Stimulated activated CD4-positive, alpha-beta T cell treated with anti-CD3 and anti-CD28 coated beads, Interleukin-2, amount 100 ng/mL, for 48 hours (primary cell): Measurements from ENCODE around the gene C10orf62.
"Not testable (repeated sequence)": the region's sequence is repeated elsewhere in the genome, so short reads cannot be mapped to it uniquely, and the experiment has no call there.

Source experiments
- DNase-seq, 2 donors: peaks; one replicate each; pipeline ENCODE4 v3.0.0-alpha.2; 2020

Gene C10orf62

GRCh38 chr10:97632949-97633884 is 43.7 kb downstream of the C10orf62 start, which contains the start of gene MORN4:
MORN4 (minus strand) TSS chr10:97633500; CDS start chr10:97619653, 13,847 bp downstream.
- peak; percentile 86 to 87 for DNase-seq

- peak in 1 of 2 donors; percentile 9 for DNase-seq
Measured at GRCh38 chr10:97633921-97634320, 44.4 kb downstream of the C10orf62 start.

GRCh38 chr10:97635577-97635976 is 46.1 kb downstream of the C10orf62 start:
- no peak for DNase-seq

- DNase-seq = not testable (repeated sequence)
Measured at GRCh38 chr10:97639090-97639489, 49.6 kb downstream of the C10orf62 start.

GRCh38 chr10:97640174-97640867 is 50.8 kb downstream of the C10orf62 start, which contains the start of gene PI4K2A:
PI4K2A (plus strand) TSS chr10:97640671; CDS start chr10:97640743, 72 bp downstream.
- peak; percentile 97 to 98 for DNase-seq
